Middle frontal gyrus (tissue), 1 donor: Measurements from ENCODE around the gene NR3C2.

Source experiments
- DNase-seq: peaks from one replicate; pipeline ENCODE4 v3.0.0-alpha.2; 2015; ENCODE audit warnings: low spot score; ENCODE audit errors: extremely low spot score

NR3C2 gene

GRCh38 chr4:148312956-148313490 lies 129.2 kb downstream of the NR3C2 start:
- DNase-seq: no peak

GRCh38 chr4:148311526-148311925 lies 130.7 kb downstream of the NR3C2 start:
- DNase-seq: no peak

- DNase-seq: peak; percentile 1
Measured at GRCh38 chr4:148310756-148311155, 131.5 kb downstream of the NR3C2 start.

GRCh38 chr4:148305751-148306150 lies 136.5 kb downstream of the NR3C2 start:
- DNase-seq: no peak

GRCh38 chr4:148302416-148302815 lies 139.8 kb downstream of the NR3C2 start:
- no peak for DNase-seq

GRCh38 chr4:148300877-148301276 lies 141.3 kb downstream of the NR3C2 start:
- no peak for DNase-seq

GRCh38 chr4:148299337-148299736 lies 142.9 kb downstream of the NR3C2 start:
- DNase-seq: no peak

- DNase-seq: no peak
Measured at GRCh38 chr4:148296498-148296897, 145.7 kb downstream of the NR3C2 start.

GRCh38 chr4:148295642-148296041 lies 146.6 kb downstream of the NR3C2 start:
- no peak for DNase-seq

GRCh38 chr4:148293571-148293970 lies 148.6 kb downstream of the NR3C2 start:
- DNase-seq: no peak

GRCh38 chr4:148292686-148293085 lies 149.5 kb downstream of the NR3C2 start:
- DNase-seq: no peak

- no peak for DNase-seq
Measured at GRCh38 chr4:148289740-148290139, 152.5 kb downstream of the NR3C2 start.

GRCh38 chr4:148288448-148288847 lies 153.8 kb downstream of the NR3C2 start:
- DNase-seq: no peak

GRCh38 chr4:148287111-148287510 lies 155.1 kb downstream of the NR3C2 start:
- DNase-seq: no peak

- DNase-seq: no peak
Measured at GRCh38 chr4:148286012-148286411, 156.2 kb downstream of the NR3C2 start.

- no peak for DNase-seq
Measured at GRCh38 chr4:148283665-148284064, 158.5 kb downstream of the NR3C2 start.

GRCh38 chr4:148278310-148278709 lies 163.9 kb downstream of the NR3C2 start:
- DNase-seq: no peak

- DNase-seq: no peak
Measured at GRCh38 chr4:148275266-148275665, 166.9 kb downstream of the NR3C2 start.

GRCh38 chr4:148273501-148273986 lies 168.7 kb downstream of the NR3C2 start:
- no peak for DNase-seq

- no peak for DNase-seq
Measured at GRCh38 chr4:148271166-148271565, 171.0 kb downstream of the NR3C2 start.

GRCh38 chr4:148270630-148271029 lies 171.6 kb downstream of the NR3C2 start:
- no peak for DNase-seq

GRCh38 chr4:148268835-148269234 lies 173.4 kb downstream of the NR3C2 start:
- DNase-seq: no peak

- no peak for DNase-seq
Measured at GRCh38 chr4:148266921-148267320, 175.3 kb downstream of the NR3C2 start.

- no peak for DNase-seq
Measured at GRCh38 chr4:148266240-148266639, 176.0 kb downstream of the NR3C2 start.
